T-helper 2 cell treated with Interferon-gamma antibody and Interleukin-4, amounts not matched to agents 100 ng/mL and 5 ng/mL, for 36 hours (primary cell): ENCODE results near the gene AKAP9. TPM values are rescaled to one million over a fixed set of nuclear protein-coding genes. Genes with fewer than 3 reads are reported as not detected.
"Not testable (repeated sequence)": the region's sequence is repeated elsewhere in the genome, so short reads cannot be mapped to it uniquely, and the experiment has no call there.

Source experiments
- intact Hi-C: fragments of 100-400 bp; cut with micrococcal nuclease; formaldehyde crosslinking; loops from one replicate; pipeline ENCODE4 v1.15.1; 2023
- total RNA-seq: library from RNA; stranded (reverse); gene quantifications from 2 replicates; pipeline ENCODE4 v1.2.3, GENCODE V29; 2022

AKAP9 gene
- 41.6 and 46.8 TPM in 2 replicates for total RNA-seq

- intact Hi-C loops = loop anchor here (1.0 to 5.0 kb wide), 6 partner anchors 60 to 1292 kb away; partner anchors contain the start of genes ANKIB1, CYP51A1, KRIT1 and MTERF1
Observed at GRCh38 chr7:91940572-91941341, at the start of gene AKAP9. AKAP9 (plus strand) TSS chr7:91940862; CDS start chr7:91941100, 238 bp downstream.

- intact Hi-C loops = no loop called here
Observed at GRCh38 chr7:91892099-91892705, 48.5 kb upstream of the AKAP9 start.

GRCh38 chr7:91892821-91893340 is 47.8 kb upstream of the AKAP9 start:
- intact Hi-C loops = no loop called here

- intact Hi-C loops = not testable (repeated sequence)
Observed at GRCh38 chr7:91893699-91894098, 47.0 kb upstream of the AKAP9 start.

DNA sequence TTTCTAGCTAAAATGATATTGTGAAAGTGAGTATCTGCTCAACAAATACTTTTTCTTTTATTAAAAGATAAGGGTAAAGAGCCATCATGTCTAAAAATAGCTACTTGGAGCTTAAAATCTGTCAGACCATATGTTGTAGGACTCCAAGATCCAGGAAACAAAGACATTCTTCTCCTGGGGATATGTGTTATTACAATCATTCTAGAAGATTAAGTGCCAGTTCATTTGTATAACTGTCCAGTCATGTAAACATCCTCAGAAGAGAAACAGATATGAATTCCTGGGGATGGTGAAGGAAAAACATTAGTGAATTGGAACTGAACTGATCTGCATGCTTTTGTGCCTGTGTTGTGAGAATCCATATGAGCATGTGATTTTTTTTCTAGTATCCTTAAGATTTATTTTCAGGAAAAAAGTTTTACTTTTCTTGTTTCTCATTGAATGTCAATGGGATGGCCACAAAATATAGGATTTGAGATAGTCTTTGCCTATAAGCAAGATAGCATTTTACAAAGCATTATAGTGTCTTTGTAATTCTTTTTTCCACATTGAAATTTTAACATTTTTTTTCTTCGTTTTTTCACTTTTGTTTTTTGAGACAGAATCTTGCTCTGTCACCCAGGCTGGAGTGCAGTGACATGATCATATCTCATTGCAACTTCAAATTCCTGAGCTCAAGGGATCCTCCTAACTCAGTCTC is 45.7 kb upstream of the AKAP9 start:
- intact Hi-C loops = no loop called here

DNA sequence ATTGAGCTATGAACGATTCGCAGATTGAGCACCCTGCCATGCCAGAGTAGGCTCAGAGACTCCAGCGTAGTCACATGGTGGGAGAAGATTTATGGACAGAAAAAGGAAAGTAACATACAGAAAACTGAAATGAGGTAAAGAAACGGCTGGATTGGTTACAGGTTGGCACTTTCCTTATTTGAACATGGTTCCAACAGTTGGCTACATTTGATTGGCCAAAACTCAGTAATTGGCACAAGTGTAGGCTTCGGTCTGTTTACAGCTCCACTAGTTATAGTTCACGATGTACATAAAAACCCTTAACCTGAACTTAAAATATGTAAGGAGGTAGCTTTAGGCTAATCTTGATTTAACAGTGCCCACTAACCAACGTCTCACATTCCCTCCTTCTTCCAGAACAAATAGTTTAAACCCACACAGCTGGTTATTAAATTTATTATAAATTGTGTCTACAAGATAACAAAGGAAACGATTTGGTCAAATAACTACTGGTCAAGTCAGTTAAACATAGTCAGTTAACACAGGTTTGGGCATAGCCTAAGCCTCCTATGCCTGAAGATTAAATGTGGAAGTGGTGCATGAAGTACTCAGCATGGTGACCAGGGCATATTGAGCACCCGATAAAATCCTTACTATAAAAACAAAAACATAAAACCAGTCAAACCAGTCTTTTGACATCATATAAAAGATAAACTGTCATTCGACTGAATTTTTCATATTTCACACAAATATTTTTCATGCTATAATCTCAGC is 42.2 kb upstream of the AKAP9 start:
- intact Hi-C loops = no loop called here

- intact Hi-C loops = no loop called here
Observed at GRCh38 chr7:91899563-91899962, 41.1 kb upstream of the AKAP9 start.

DNA sequence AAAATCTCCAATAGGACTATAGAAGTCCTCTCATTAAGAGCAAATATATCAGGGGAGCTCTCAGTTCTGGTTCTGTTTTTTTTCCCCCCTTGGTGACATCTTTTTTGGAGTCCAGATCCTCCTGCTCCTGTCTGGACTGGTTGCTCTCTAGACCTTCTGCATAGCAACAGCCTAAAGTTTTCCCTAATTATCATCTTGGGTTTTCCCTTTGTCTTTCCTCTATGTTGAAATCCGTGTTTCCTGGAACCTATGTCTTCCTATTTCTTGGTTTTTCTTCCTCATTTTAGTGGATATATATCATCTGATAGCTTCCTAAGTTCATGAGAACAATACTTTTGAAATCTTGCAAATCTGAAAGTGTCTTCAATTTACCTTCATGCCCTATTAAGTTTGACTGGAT is 30.5 kb upstream of the AKAP9 start:
- intact Hi-C loops = no loop called here

GRCh38 chr7:91911121-91911520 is 29.5 kb upstream of the AKAP9 start:
- intact Hi-C loops = no loop called here

- intact Hi-C loops = loop anchor here (2.0 kb wide), 1 partner anchor 32 kb away; the partner anchor contains the start of gene MTERF1
Observed at GRCh38 chr7:91912494-91912893, 28.2 kb upstream of the AKAP9 start.

DNA sequence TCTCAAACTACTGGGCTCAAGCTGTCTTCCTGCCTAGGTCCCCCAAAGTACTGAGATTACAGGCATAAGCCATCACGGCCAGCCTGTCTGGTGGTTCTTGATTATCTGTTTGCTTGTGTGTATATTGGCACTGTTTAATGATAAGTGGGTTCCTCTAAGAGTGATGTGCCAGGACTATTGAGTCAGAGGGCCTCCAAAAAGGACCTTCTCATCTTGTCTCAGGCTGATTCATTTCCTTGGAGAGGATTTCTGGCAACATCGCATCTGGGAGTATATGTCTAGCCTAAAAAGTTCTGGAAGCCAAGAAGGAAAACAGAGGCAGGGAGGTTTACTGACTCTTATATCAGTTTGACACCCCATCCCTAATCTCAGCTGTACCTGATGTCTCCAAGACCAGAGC is 27.1 kb upstream of the AKAP9 start:
- intact Hi-C loops = loop anchor here (2.0 kb wide), 1 partner anchor 33 kb away; the partner anchor contains the start of gene MTERF1

GRCh38 chr7:91915401-91916050 is 25.1 kb upstream of the AKAP9 start:
- intact Hi-C loops = no loop called here

- intact Hi-C loops = no loop called here
Observed at GRCh38 chr7:91916051-91916440, 24.6 kb upstream of the AKAP9 start.

GRCh38 chr7:91918356-91918755 is 22.3 kb upstream of the AKAP9 start:
- intact Hi-C loops = no loop called here

- intact Hi-C loops = no loop called here
Observed at GRCh38 chr7:91922857-91923256, 17.8 kb upstream of the AKAP9 start.

- intact Hi-C loops = no loop called here
Observed at GRCh38 chr7:91927912-91928311, 12.8 kb upstream of the AKAP9 start.

DNA sequence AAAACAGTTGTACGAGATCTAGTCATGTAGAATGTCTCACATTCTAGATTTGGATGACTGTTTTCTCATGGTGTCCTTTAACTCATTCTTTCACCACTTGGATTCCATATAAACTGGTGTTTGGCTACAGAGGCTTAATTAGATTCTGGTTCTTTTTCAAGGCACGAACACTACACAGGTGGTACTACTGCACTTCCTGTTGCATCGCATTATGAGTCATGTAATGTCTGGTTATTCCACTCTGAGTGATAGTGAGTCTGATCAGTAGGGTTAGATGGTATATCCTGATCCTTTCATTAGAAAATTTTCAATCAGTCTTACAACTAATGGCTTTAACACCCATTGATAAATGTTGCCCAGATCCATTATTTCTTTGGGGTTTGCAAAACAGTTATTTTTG is 11.2 kb upstream of the AKAP9 start:
- intact Hi-C loops = no loop called here

DNA sequence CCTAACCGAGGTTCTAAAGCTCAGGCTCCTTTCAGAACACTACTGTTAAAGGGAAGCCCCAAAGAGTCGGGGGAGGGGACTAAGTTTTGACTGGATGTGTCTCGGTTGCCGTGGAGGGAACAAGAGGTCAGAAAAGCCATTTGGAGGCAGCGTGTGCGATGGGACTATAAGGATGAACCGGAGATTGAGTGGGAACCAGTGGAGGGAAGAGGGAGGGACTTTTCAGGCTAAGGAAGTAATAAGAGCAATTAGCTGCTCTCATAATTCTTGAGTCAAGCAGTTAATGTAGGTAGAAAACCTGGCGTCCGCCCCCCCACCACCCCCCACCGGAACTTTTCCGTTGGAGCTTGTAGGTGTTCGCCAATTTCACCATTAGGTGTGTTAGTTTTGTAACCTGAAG is 491 bp upstream of the AKAP9 start:
- intact Hi-C loops = loop anchor here (1.0 to 5.0 kb wide), 6 partner anchors 60 to 1292 kb away; partner anchors contain the start of genes ANKIB1, CYP51A1, KRIT1 and MTERF1

DNA sequence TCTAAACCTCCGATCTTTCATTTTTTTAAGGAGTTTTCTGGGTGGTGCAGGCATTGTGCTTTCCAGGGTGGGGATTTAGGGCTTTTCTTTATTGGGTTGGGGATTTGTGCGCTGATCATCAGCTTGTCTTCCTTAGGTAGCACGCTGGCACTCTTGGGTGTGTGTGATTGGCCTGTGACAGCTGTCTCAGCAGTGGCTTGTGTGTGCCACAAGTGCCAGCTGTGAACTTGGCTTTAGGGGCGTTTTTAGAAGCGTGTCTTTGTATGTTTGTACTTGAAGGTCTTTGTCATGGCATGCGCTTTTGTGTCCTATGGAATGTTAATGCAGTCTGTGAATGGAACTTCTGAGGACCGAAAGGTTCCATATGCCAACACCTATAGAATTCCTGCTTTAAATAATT is 788 bp downstream of the AKAP9 start:
- intact Hi-C loops = loop anchor here (2.0 to 5.0 kb wide), 2 partner anchors 507 to 1291 kb away; partner anchors contain the start of gene VPS50

DNA sequence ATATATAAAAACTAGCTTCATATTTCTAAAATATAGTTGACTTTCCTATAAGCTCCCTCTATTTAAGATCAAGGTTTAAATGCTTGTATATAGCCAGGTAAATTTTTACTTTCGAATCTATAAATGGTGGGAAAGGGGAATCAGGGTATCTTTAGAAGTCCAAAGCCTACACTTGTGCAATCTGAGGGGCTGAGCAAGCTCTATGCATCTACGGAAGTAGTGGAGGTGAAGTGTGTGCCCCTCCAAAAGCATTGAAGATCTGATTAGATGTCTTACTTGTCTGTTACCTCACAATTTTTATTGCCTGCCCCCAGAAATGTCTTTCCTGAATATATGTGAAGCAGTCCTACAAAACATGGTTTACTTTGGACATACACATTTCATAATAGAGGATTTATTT is 1.6 kb downstream of the AKAP9 start:
- intact Hi-C loops = loop anchor here (5.0 kb wide), 1 partner anchor 1290 kb away; the partner anchor contains the start of gene VPS50
